Spleen (tissue), 11 donors: ENCODE results near the gene EDN3. TPM values are rescaled to one million over a fixed set of nuclear protein-coding genes. Genes with fewer than 3 reads are reported as not detected.

Experiments used
- DNase-seq: peaks from one replicate; pipeline ENCODE4 v3.0.0-alpha.2; 2020
- H3K27ac ChIP-seq, 8 donors: fragments of 200-600 bp; sonication (generic) in 7 of 8; 1 replicate in 4 of 8; 2 replicates in 4 of 8; pipeline versions ENCODE4 v1.5.0 to v1.8.0; 2016 to 2021; ENCODE audit warnings: inconsistent platforms in 4 of 8, mild to moderate bottlenecking in 4 of 8, moderate library complexity in 1 of 8
- H3K27me3 ChIP-seq, 7 donors: fragments of 200-600 bp; sonication (generic) in 6 of 7; replicated peaks in 1 of 7; 1 replicate in 4 of 7; 2 replicates in 3 of 7; pipeline versions ENCODE4 v1.5.0 to v1.8.0; 2016 to 2021; ENCODE audit warnings: inconsistent platforms in 3 of 7, mild to moderate bottlenecking in 1 of 7
- H3K36me3 ChIP-seq, 6 donors: fragments of 200-600 bp; sonication (generic) in 5 of 6; 1 replicate in 4 of 6; 2 replicates in 2 of 6; pipeline versions ENCODE4 v1.5.0 to v1.8.0; 2016 to 2021; ENCODE audit warnings: inconsistent platforms in 2 of 6
- H3K4me1 ChIP-seq, 6 donors: fragments of 200-600 bp; sonication (generic) in 5 of 6; 1 replicate in 3 of 6; 2 replicates in 3 of 6; pipeline versions ENCODE4 v1.5.0 to v1.8.0; 2016 to 2021; ENCODE audit warnings: inconsistent platforms in 3 of 6
- H3K4me3 ChIP-seq, 8 donors: fragments of 200-600 bp; sonication (generic) in 7 of 8; 1 replicate in 4 of 8; 2 replicates in 4 of 8; pipeline versions ENCODE4 v1.5.0 to v1.8.0; 2016 to 2021; ENCODE audit warnings: inconsistent platforms in 4 of 8, mild to moderate bottlenecking in 4 of 8, moderate library complexity in 2 of 8
- H3K9me3 ChIP-seq, 8 donors: fragments of 200-600 bp; sonication (generic) in 7 of 8; 1 replicate in 4 of 8; 2 replicates in 4 of 8; pipeline versions ENCODE4 v1.5.0 to v1.8.0; 2016 to 2021; ENCODE audit warnings: inconsistent platforms in 4 of 8
- CTCF ChIP-seq, 11 experiments: fragments of 200-600 bp in 7 of 11; fragments of 450-650 bp in 4 of 11; sonication (generic) in 4 of 11; IDR thresholded peaks in 8 of 11; conservative IDR thresholded peaks in 3 of 11; 1 replicate in 7 of 11; 2 replicates in 4 of 11; pipeline versions ENCODE4 v1.4.0 to v1.8.0; 2016 to 2021; ENCODE audit warnings: antibody characterized with exemption in 11 of 11, inconsistent platforms in 4 of 11, mild to moderate bottlenecking in 1 of 11
- POLR2A ChIP-seq, 3 donors: fragments of 450-650 bp; IDR thresholded peaks; one replicate each; pipeline ENCODE4 v1.5.1; 2017; ENCODE audit warnings: antibody characterized with exemption in 3 of 3, mild to moderate bottlenecking in 1 of 3
- POLR2AphosphoS5 ChIP-seq, 3 donors: sonication (generic); formaldehyde crosslinking; IDR thresholded peaks; one replicate each; pipeline ENCODE4 v1.5.1; 2017; ENCODE audit warnings: antibody characterized with exemption in 3 of 3
- WGBS, 5 donors: extraction: QIAGEN DNeasy Blood & Tissue Kit in 3 of 5; methylation state at CpG; one replicate each; pipeline versions ENCODE4 v1.1.5 to v1.1.7; 2013 to 2018; 5-methylcytosine and 5-hydroxymethylcytosine counted together
- intact Hi-C: fragments of 100-400 bp; cut with DNase I; formaldehyde crosslinking; loops from one replicate; pipeline ENCODE4 v1.15.0; 2023; ENCODE audit warnings: low total_unique reads
- polyA plus RNA-seq, 3 donors: library from polyadenylated mRNA; stranded (reverse); fragments of 200-250 nt; gene quantifications; one replicate each; pipeline ENCODE4 v1.2.1, GENCODE V29; 2013
- total RNA-seq, 7 donors: library from RNA; depleted of rRNA in 3 of 7; stranded (reverse); fragments of >200 nt in 3 of 7; fragmentation: NEBNext Ultra II Directional in 4 of 7; extraction: Animal tissue kit (Norgen Biotek cat#: 25700) in 4 of 7; gene quantifications; one replicate each; pipeline versions ENCODE4 v1.1.0 to v1.2.1, GENCODE V29; 2016 to 2021
- donor health status: healthy with polysubstance abuse.
- donor health status: DM: no; HTN: no; CAD: no; lungs with moderate emphysema.
- donor health status: DM: no; HTN: no; CAD: no.
- donor health status: Bipolar disorder and iron deficiency.
- donor health status: healthy.
- donor health status: DM: no; HTN: no; CAD: no.
- donor health status: DM: yes; HTN: yes; CAD: no.

The EDN3 gene
- total and polyA plus RNA-seq, 10 donors = 1.6 to 13.6 (median 6.1) TPM

GRCh38 chr20:59328071-59328470 is 27.7 kb downstream of the EDN3 start:
- DNase-seq = no peak
- H3K4me1 ChIP-seq = no peaks in the 10 kb centered on the region
- no peak overlapping the region for H3K4me3 ChIP-seq
- H3K9me3 ChIP-seq = no peaks in the 10 kb centered on the region
- H3K27me3 ChIP-seq = peaks cover 0 to 14% (median 0%) of the 10 kb centered on the region in 7 donors
- no peak overlapping the region for H3K27ac ChIP-seq
- H3K36me3 ChIP-seq = no peaks in the 10 kb centered on the region
- intact Hi-C loops = no loop called here
- TF ChIP-seq POLR2AphosphoS5 (IDR thresholded peaks at IDR 0.05) (no peak), POLR2A (IDR thresholded peaks at IDR 0.05) (no peak), CTCF (IDR thresholded peaks at IDR 0.05 in 8 of 11, conservative IDR thresholded peaks at IDR 0.05 in 3 of 11) (no peak)
- 81 to 91% (median 84%) methylated on average over 4 of the region's 4 CpGs for WGBS, 5 donors

GRCh38 chr20:59331721-59332329 is 31.4 kb downstream of the EDN3 start:
- 69 to 79% (median 73%) methylated on average over 12 of the region's 12 CpGs for WGBS, 5 donors

GRCh38 chr20:59333260-59333845 is 32.9 kb downstream of the EDN3 start:
- H3K4me3 ChIP-seq = no peak overlapping the region
- no peaks in the 10 kb centered on the region for H3K9me3 ChIP-seq
- WGBS, 5 donors = 70 to 94% (median 89%) methylated on average over 6 of the region's 6 CpGs
- no peaks in the 10 kb centered on the region for H3K36me3 ChIP-seq
- H3K27ac ChIP-seq = no peak overlapping the region
- intact Hi-C loops = no loop called here
- peaks cover 0 to 14% (median 0%) of the 10 kb centered on the region in 7 donors for H3K27me3 ChIP-seq
- TF ChIP-seq POLR2A (IDR thresholded peaks at IDR 0.05) (no peak), POLR2AphosphoS5 (IDR thresholded peaks at IDR 0.05) (no peak), CTCF (IDR thresholded peaks at IDR 0.05 in 8 of 11, conservative IDR thresholded peaks at IDR 0.05 in 3 of 11) (no peak)
- H3K4me1 ChIP-seq = peaks cover 0 to 4% (median 0%) of the 10 kb centered on the region in 6 donors
- DNase-seq = no peak

More at GRCh38 chr20:59331721-59332329, 31.4 kb downstream of the EDN3 start:
- no peak for DNase-seq
- Histone ChIP-seq H3K9me3 (no peaks in the 10 kb centered on the region), H3K4me1 (no peaks in the 10 kb centered on the region), H3K4me3 (no peak overlapping the region), H3K27ac (no peak overlapping the region), H3K27me3 (peaks cover 0 to 16% (median 0%) of the 10 kb centered on the region in 7 donors), H3K36me3 (no peaks in the 10 kb centered on the region)
- intact Hi-C loops = no loop called here
- no peak for TF ChIP-seq POLR2A (IDR thresholded peaks at IDR 0.05)
- no peak for TF ChIP-seq CTCF (IDR thresholded peaks at IDR 0.05 in 8 of 11, conservative IDR thresholded peaks at IDR 0.05 in 3 of 11)
- TF ChIP-seq POLR2AphosphoS5 (IDR thresholded peaks at IDR 0.05) = no peak

- peaks cover 0 to 4% (median 0%) of the 10 kb centered on the region in 6 donors for H3K4me1 ChIP-seq
- H3K27me3 ChIP-seq = peaks cover 0 to 14% (median 0%) of the 10 kb centered on the region in 7 donors
- WGBS, 5 donors = 83 to 99% (median 88%) methylated on average over 9 of the region's 9 CpGs
- H3K9me3 ChIP-seq = no peaks in the 10 kb centered on the region
- intact Hi-C loops = no loop called here
- DNase-seq = no peak
- no peaks in the 10 kb centered on the region for H3K36me3 ChIP-seq
- TF ChIP-seq POLR2A (IDR thresholded peaks at IDR 0.05) = no peak
- H3K4me3 ChIP-seq = no peak overlapping the region
- no peak overlapping the region for H3K27ac ChIP-seq
Observed at GRCh38 chr20:59333951-59334350, 33.5 kb downstream of the EDN3 start.
